ENCODE measurements around the gene PMVK.
A peak's percentile ranks its signal among the peaks of the same experiment; 100 is the strongest.
"Not testable (repeated sequence)": the region's sequence is repeated elsewhere in the genome, so short reads cannot be mapped to it uniquely, and the experiment has no call there.

Gene PMVK

GRCh38 chr1:154934358-154934948 lies 2.1 kb downstream of the PMVK start:
- Mint-ChIP-seq H3K36me3 (ENCODE audit: low read depth) (peaks cover 5% of the 10 kb centered on the region), H3K27ac (no peak overlapping the region), H3K4me1 (peaks cover 48% of the 10 kb centered on the region), H3K9me3 (no peaks in the 10 kb centered on the region), H3K27me3 (no peaks in the 10 kb centered on the region), H3K4me3 (no peak overlapping the region)
- DNase-seq (no peak), ATAC-seq (no peak)

GRCh38 chr1:154931940-154932487 lies 4.5 kb downstream of the PMVK start:
- no peak overlapping the region for H3K27ac Mint-ChIP-seq
- H3K4me3 Mint-ChIP-seq: no peak overlapping the region
- no peaks in the 10 kb centered on the region for H3K9me3 Mint-ChIP-seq
- peaks cover 12% of the 10 kb centered on the region for H3K36me3 Mint-ChIP-seq (ENCODE audit: low read depth)
- no peaks in the 10 kb centered on the region for H3K27me3 Mint-ChIP-seq
- no peak for DNase-seq
- no peak for ATAC-seq
- H3K4me1 Mint-ChIP-seq: peaks cover 26% of the 10 kb centered on the region

GRCh38 chr1:154926201-154926600 lies 10.3 kb downstream of the PMVK start:
- Mint-ChIP-seq H3K27ac (no peak overlapping the region), H3K9me3 (no peaks in the 10 kb centered on the region), H3K36me3 (ENCODE audit: low read depth) (peaks cover 17% of the 10 kb centered on the region), H3K27me3 (no peaks in the 10 kb centered on the region), H3K4me3 (no peak overlapping the region), H3K4me1 (peaks cover 2% of the 10 kb centered on the region)
- ATAC-seq (no peak), DNase-seq (no peak)

GRCh38 chr1:154925335-154926170 lies 11.0 kb downstream of the PMVK start:
- no peak overlapping the region for H3K4me3 Mint-ChIP-seq
- DNase-seq (no peak), ATAC-seq (peak; percentile 55)
- no peaks in the 10 kb centered on the region for H3K27me3 Mint-ChIP-seq
- H3K4me1 Mint-ChIP-seq: peaks cover 2% of the 10 kb centered on the region
- H3K27ac Mint-ChIP-seq: no peak overlapping the region
- no peaks in the 10 kb centered on the region for H3K9me3 Mint-ChIP-seq
- peaks cover 17% of the 10 kb centered on the region for H3K36me3 Mint-ChIP-seq (ENCODE audit: low read depth)

GRCh38 chr1:154923695-154924094 lies 12.8 kb downstream of the PMVK start:
- H3K36me3 Mint-ChIP-seq (ENCODE audit: low read depth): peaks cover 15% of the 10 kb centered on the region
- no peak overlapping the region for H3K4me3 Mint-ChIP-seq
- no peak overlapping the region for H3K27ac Mint-ChIP-seq
- H3K4me1 Mint-ChIP-seq: peaks cover 2% of the 10 kb centered on the region
- ATAC-seq (no peak), DNase-seq (no peak)
- no peaks in the 10 kb centered on the region for H3K9me3 Mint-ChIP-seq
- no peaks in the 10 kb centered on the region for H3K27me3 Mint-ChIP-seq

GRCh38 chr1:154913273-154913672 lies 23.2 kb downstream of the PMVK start:
- Mint-ChIP-seq H3K27ac (no peak overlapping the region), H3K4me1 (no peaks in the 10 kb centered on the region), H3K27me3 (no peaks in the 10 kb centered on the region), H3K36me3 (ENCODE audit: low read depth) (peaks cover 2% of the 10 kb centered on the region), H3K4me3 (no peak overlapping the region), H3K9me3 (no peaks in the 10 kb centered on the region)
- DNase-seq (no peak), ATAC-seq (no peak)

GRCh38 chr1:154912755-154913154 lies 23.8 kb downstream of the PMVK start:
- ATAC-seq: no peak
- Mint-ChIP-seq H3K27ac (no peak overlapping the region), H3K9me3 (no peaks in the 10 kb centered on the region)

GRCh38 chr1:154911691-154912550 lies 24.6 kb downstream of the PMVK start:
- no peak for DNase-seq
- ATAC-seq: no peak
- H3K27ac Mint-ChIP-seq: no peak overlapping the region
- H3K4me3 Mint-ChIP-seq: no peak overlapping the region
- H3K9me3 Mint-ChIP-seq: no peaks in the 10 kb centered on the region
- H3K27me3 Mint-ChIP-seq: no peaks in the 10 kb centered on the region
- peaks cover 2% of the 10 kb centered on the region for H3K36me3 Mint-ChIP-seq (ENCODE audit: low read depth)
- no peaks in the 10 kb centered on the region for H3K4me1 Mint-ChIP-seq

More at GRCh38 chr1:154912755-154913154, 23.8 kb downstream of the PMVK start:
- no peak for DNase-seq
- Mint-ChIP-seq H3K36me3 (ENCODE audit: low read depth) (peaks cover 2% of the 10 kb centered on the region), H3K27me3 (no peaks in the 10 kb centered on the region), H3K4me3 (no peak overlapping the region), H3K4me1 (no peaks in the 10 kb centered on the region)

- peaks cover 2% of the 10 kb centered on the region for H3K36me3 Mint-ChIP-seq (ENCODE audit: low read depth)
- no peak overlapping the region for H3K4me3 Mint-ChIP-seq
- no peak for DNase-seq
- no peak overlapping the region for H3K27ac Mint-ChIP-seq
- no peaks in the 10 kb centered on the region for H3K27me3 Mint-ChIP-seq
- no peaks in the 10 kb centered on the region for H3K9me3 Mint-ChIP-seq
- no peaks in the 10 kb centered on the region for H3K4me1 Mint-ChIP-seq
- no peak for ATAC-seq
Observed at GRCh38 chr1:154910851-154911250, 25.7 kb downstream of the PMVK start.

GRCh38 chr1:154908937-154909336 lies 27.6 kb downstream of the PMVK start:
- no peak overlapping the region for H3K27ac Mint-ChIP-seq
- H3K4me1 Mint-ChIP-seq: no peaks in the 10 kb centered on the region
- H3K27me3 Mint-ChIP-seq: no peaks in the 10 kb centered on the region
- DNase-seq (no peak), ATAC-seq (no peak)
- H3K4me3 Mint-ChIP-seq: no peak overlapping the region
- no peaks in the 10 kb centered on the region for H3K36me3 Mint-ChIP-seq (ENCODE audit: low read depth)
- H3K9me3 Mint-ChIP-seq: no peaks in the 10 kb centered on the region

GRCh38 chr1:154908129-154908528 lies 28.4 kb downstream of the PMVK start:
- ATAC-seq; H3K27ac Mint-ChIP-seq; H3K27me3 Mint-ChIP-seq; H3K4me3 Mint-ChIP-seq; H3K36me3 Mint-ChIP-seq (ENCODE audit: low read depth); H3K9me3 Mint-ChIP-seq; DNase-seq; H3K4me1 Mint-ChIP-seq: not testable (repeated sequence)

- no peaks in the 10 kb centered on the region for H3K36me3 Mint-ChIP-seq (ENCODE audit: low read depth)
- no peak for ATAC-seq
- DNase-seq: no peak
- no peak overlapping the region for H3K4me3 Mint-ChIP-seq
- H3K27me3 Mint-ChIP-seq: no peaks in the 10 kb centered on the region
- no peaks in the 10 kb centered on the region for H3K4me1 Mint-ChIP-seq
- no peaks in the 10 kb centered on the region for H3K9me3 Mint-ChIP-seq
- H3K27ac Mint-ChIP-seq: no peak overlapping the region
Observed at GRCh38 chr1:154906621-154907081, 29.9 kb downstream of the PMVK start.

- H3K4me1 Mint-ChIP-seq: no peaks in the 10 kb centered on the region
Observed at GRCh38 chr1:154902938-154903566, 33.5 kb downstream of the PMVK start.

GRCh38 chr1:154901591-154901990 lies 34.9 kb downstream of the PMVK start:
- H3K4me1 Mint-ChIP-seq: no peaks in the 10 kb centered on the region
- no peak overlapping the region for H3K27ac Mint-ChIP-seq
- H3K36me3 Mint-ChIP-seq (ENCODE audit: low read depth): no peaks in the 10 kb centered on the region
- no peak overlapping the region for H3K4me3 Mint-ChIP-seq
- ATAC-seq (no peak), DNase-seq (no peak)
- H3K27me3 Mint-ChIP-seq: no peaks in the 10 kb centered on the region
- H3K9me3 Mint-ChIP-seq: no peaks in the 10 kb centered on the region

More at GRCh38 chr1:154902938-154903566, 33.5 kb downstream of the PMVK start:
- ATAC-seq (no peak), DNase-seq (no peak)
- no peaks in the 10 kb centered on the region for H3K36me3 Mint-ChIP-seq (ENCODE audit: low read depth)
- H3K27me3 Mint-ChIP-seq: no peaks in the 10 kb centered on the region
- H3K27ac Mint-ChIP-seq: no peak overlapping the region
- no peaks in the 10 kb centered on the region for H3K9me3 Mint-ChIP-seq
- H3K4me3 Mint-ChIP-seq: no peak overlapping the region

Data from activated naive CD8-positive, alpha-beta T cell treated with anti-CD3 and anti-CD28 coated beads, Interleukin-2, amount 50 U/mL, for 24 hours (primary cell).